ENCODE data around the gene DLGAP1. TPM values are rescaled to one million over a fixed set of nuclear protein-coding genes. Genes with fewer than 3 reads are reported as not detected.

DLGAP1 gene
- total and polyA plus RNA-seq, 2 of the 13 experiments (the other 11 are each of a cell fraction or from before 2014, with no cell fraction given), result 0.01 TPM; not detected in 1

GRCh38 chr18:3901042-3901441 lies 554.1 kb downstream of the DLGAP1 start:
- intact Hi-C loops (cut with micrococcal nuclease; ENCODE audit: unreplicated experiment) (no loop called here), in situ Hi-C loops (cut with HindIII; ENCODE audit: extremely low pct_ligation_motif_present, low pct_unique_long_range_greater_than_20kb) (no loop called here)
- no TSS peak for BruUV-seq (replicated peaks)
- H3K9me3 ChIP-seq (ENCODE audit: low read length), result no peaks in the 10 kb centered on the region
- no peaks in the 10 kb centered on the region for H3K79me2 ChIP-seq (ENCODE audit: insufficient read depth, low read length)
- H3K4me1 ChIP-seq (ENCODE audit: insufficient read depth, low read length), result peaks cover 7% of the 10 kb centered on the region
- no peak overlapping the region for H3K4me3 ChIP-seq (replicated peaks in 1 of 3; ENCODE audit: insufficient read depth in 1 of 3, low read depth in 2 of 3, low read length in 3 of 3)
- H3K27me3 ChIP-seq (ENCODE audit: control insufficient read depth in 1 of 2, insufficient read depth in 2 of 2, low read length in 2 of 2), result peaks cover 0 to 7% of the 10 kb centered on the region in 2 experiments; a peak in 1 of 5 replicates
- FAIRE-seq (no peak), DNase-seq (ENCODE audit: low spot score) (no peak), ATAC-seq (no peak)
- no peak overlapping the region for H3K27ac ChIP-seq (ENCODE audit: extremely low read length, insufficient read depth, low read length)
- no peak overlapping the region for H3K9ac ChIP-seq (ENCODE audit: insufficient read depth, low read depth, low read length)
- no peaks in the 10 kb centered on the region for H3K36me3 ChIP-seq (replicated peaks in 1 of 2; ENCODE audit: control insufficient read depth in 1 of 2, insufficient read depth in 2 of 2, low read length in 2 of 2)
- CTCF ChIA-PET (ENCODE audit: low intra/inter-chr PET ratio, low total read pairs), result no interaction called here
- no peaks in the 10 kb centered on the region for H4K20me1 ChIP-seq (ENCODE audit: insufficient read depth, low read length)
- POLR2A ChIA-PET, result no interaction called here
- TF ChIP-seq HES4 (CRISPR knock-in tag; IDR thresholded peaks at IDR 0.05; ENCODE audit: borderline replicate concordance), result no peak
- TF ChIP-seq, protein P1, sequence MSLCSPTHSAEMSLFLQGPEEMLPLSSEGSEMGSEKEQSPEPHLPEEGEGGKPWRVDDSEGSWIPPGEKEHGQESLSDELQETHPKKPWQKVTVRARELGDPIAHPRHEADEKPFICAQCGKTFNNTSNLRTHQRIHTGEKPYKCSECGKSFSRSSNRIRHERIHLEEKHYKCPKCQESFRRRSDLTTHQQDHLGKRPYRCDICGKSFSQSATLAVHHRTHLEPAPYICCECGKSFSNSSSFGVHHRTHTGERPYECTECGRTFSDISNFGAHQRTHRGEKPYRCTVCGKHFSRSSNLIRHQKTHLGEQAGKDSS (CRISPR knock-in tag; IDR thresholded peaks at IDR 0.05; ENCODE audit: borderline replicate concordance, low read depth), result no peak
- TF ChIP-seq, protein P2, sequence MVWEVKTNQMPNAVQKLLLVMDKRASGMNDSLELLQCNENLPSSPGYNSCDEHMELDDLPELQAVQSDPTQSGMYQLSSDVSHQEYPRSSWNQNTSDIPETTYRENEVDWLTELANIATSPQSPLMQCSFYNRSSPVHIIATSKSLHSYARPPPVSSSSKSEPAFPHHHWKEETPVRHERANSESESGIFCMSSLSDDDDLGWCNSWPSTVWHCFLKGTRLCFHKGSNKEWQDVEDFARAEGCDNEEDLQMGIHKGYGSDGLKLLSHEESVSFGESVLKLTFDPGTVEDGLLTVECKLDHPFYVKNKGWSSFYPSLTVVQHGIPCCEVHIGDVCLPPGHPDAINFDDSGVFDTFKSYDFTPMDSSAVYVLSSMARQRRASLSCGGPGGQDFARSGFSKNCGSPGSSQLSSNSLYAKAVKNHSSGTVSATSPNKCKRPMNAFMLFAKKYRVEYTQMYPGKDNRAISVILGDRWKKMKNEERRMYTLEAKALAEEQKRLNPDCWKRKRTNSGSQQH (CRISPR knock-in tag; IDR thresholded peaks at IDR 0.05; ENCODE audit: low read depth), result no peak
- TF ChIP-seq, protein P3, sequence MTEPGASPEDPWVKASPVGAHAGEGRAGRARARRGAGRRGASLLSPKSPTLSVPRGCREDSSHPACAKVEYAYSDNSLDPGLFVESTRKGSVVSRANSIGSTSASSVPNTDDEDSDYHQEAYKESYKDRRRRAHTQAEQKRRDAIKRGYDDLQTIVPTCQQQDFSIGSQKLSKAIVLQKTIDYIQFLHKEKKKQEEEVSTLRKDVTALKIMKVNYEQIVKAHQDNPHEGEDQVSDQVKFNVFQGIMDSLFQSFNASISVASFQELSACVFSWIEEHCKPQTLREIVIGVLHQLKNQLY (CRISPR knock-in tag; IDR thresholded peaks at IDR 0.05), result no peak
- TF ChIP-seq, protein P4, sequence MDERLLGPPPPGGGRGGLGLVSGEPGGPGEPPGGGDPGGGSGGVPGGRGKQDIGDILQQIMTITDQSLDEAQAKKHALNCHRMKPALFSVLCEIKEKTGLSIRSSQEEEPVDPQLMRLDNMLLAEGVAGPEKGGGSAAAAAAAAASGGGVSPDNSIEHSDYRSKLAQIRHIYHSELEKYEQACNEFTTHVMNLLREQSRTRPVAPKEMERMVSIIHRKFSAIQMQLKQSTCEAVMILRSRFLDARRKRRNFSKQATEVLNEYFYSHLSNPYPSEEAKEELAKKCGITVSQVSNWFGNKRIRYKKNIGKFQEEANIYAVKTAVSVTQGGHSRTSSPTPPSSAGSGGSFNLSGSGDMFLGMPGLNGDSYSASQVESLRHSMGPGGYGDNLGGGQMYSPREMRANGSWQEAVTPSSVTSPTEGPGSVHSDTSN (CRISPR knock-in tag; IDR thresholded peaks at IDR 0.05), result no peak
- no peak for TF ChIP-seq DMAP1 (CRISPR knock-in tag; IDR thresholded peaks at IDR 0.05)
- no peak for TF ChIP-seq TBL1XR1 (IDR thresholded peaks at IDR 0.05; ENCODE audit: borderline replicate concordance, low read length, partially characterized antibody)
- TF ChIP-seq GPN1 (CRISPR knock-in tag; IDR thresholded peaks at IDR 0.05; ENCODE audit: borderline replicate concordance), result no peak
- TF ChIP-seq HOXA3 (CRISPR knock-in tag; IDR thresholded peaks at IDR 0.05), result no peak
- TF ChIP-seq CCDC6 (CRISPR knock-in tag; IDR thresholded peaks at IDR 0.05), result no peak
- TF ChIP-seq ZNF512 (CRISPR knock-in tag; IDR thresholded peaks at IDR 0.05), result no peak
- 9% methylated on average over 8 of the region's 8 CpGs for WGBS (ENCODE audit: low lambda C conversion rate)
- H3K4me2 ChIP-seq (ENCODE audit: low read depth, low read length), result no peak overlapping the region
- no peak overlapping the region for H2AFZ ChIP-seq (ENCODE audit: low read length)

Measured in HepG2 (cell line).